HG02588 (cell line): ENCODE data around the gene SMPD3.

Experiments
- ATAC-seq: cut with Tn5 transposase; IDR thresholded peaks from one replicate; pipeline ENCODE4 v1.9.1; 2021; ENCODE audit warnings: mild to moderate bottlenecking, moderate library complexity; ENCODE audit not compliant: unreplicated experiment

Gene SMPD3

DNA sequence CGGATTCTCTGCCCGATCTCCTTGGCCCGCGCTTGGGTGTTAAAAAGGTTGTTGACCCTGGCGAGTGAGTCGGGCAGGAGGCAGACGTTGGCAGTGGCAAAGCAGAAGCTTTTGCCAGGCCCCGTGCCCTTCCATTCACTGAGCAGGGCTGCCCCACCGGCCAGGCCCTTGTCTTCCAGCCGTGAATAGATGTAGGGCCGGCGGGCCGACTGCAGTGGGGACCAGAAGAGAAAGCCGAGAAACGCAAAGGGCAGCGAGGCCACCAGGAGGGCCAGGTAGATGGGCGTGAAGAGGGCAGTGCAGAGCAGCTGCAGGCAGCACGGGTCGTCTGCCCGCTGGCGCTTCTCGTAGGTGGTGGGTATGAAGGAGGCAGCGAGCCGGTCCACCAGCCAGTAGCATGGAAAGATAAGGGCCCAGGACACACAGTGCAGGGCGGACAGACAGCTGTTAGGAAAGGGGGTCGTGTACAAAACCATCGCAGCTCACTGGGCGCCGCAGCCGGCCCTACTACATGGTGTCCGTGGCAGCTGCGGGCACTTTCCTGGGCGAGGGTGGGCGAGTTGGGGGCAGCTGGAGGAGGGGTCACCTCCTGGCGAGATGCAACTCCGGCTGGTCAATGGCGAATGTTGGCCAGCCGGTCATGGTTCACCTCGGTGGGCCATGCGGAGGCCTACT is 76.5 kb downstream of the SMPD3 start:
- no peak for ATAC-seq

DNA sequence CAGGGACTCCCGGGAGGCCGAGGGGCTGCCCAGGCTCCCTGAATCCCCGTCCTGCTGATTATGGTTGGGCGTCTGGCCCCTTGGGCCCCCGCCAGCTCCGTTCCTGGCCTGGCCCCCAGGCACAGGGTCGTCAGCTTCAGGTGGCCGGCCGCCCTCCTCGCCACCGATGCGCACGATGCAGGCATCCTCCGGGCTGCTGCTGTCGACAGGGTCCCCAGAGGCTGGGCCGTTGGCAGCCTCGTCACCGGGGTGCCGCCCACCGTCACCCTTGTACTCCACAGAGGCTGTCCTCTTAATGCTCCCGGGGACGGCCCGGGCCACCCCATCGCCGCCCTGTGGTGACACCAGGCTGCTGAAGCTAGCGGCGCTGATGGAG is 77.0 kb downstream of the SMPD3 start:
- ATAC-seq: no peak

DNA sequence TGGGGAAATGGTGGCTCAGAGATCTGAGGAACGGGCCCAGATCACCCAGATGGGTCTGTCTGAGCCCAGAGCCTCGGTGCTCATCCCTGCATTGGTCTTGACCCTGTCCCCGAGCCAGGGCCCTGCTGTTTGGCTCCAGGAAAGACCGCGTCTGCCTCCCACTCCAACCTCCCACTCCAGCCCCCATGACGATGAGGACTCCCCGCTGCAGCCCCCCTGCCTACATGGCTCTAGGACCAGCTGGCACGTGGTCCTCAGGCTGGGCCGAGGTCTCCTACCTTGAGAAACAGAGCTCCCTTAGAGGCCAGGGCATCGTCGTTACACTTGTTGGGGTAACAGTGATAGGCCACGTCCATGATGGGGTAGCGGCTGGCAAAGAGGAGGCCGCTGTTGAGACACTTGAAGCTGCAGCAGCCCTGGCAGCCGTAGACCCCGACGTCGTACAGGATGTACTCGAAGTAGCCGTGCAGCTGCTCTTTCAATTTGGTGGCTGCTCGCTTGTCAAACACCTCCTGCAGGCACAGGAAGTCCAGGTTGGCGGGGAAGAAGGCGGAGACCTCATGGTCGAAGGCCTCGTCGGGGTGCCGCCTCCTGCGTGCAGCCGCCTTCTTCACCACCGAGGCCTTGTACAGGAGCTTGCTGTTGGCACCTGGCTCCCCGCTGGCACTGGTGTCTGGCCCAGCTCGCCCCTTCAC is 77.6 kb downstream of the SMPD3 start:
- no peak for ATAC-seq

DNA sequence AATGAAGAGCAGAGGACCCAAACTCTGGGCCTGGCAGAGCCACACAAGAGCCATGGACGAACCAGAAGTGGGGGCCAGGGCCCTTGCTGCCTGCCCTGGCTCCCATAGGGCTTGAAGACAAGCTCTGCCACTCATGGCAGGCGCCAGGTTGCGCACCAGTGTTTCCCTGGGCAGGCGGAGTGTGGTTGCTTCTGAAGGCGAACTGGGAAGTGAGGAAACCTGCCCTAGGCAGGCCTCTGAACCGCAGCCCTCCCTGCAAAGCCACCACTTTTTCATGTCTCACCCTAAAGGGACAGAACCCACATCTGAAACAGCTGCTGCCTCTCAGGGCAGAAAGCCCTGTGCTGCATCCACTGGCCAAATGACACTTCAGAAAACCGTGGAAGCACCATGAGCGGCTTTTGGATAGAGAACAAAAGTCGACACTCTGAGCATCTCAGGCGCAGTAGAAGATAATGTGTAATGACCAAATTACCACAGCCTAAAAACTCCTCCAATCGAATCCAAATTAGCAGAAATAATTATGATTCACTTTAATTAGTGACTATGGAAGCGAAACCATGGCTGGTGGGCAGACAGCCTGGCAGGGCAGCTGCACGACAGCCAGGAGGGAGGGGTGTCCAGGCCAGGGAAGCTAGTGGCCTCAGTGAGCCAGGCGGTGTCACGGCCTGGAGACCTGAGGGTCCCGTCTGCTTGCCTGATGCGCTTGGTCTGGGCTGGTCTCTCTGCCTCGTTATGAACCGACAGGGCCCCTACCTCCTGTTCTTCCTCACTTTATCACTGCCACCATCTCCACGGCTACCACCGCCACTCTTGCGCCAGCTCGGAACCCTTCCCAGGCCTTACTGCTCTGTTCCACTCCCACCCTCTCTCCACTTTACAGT is 78.4 kb downstream of the SMPD3 start:
- ATAC-seq: peak; percentile 46

DNA sequence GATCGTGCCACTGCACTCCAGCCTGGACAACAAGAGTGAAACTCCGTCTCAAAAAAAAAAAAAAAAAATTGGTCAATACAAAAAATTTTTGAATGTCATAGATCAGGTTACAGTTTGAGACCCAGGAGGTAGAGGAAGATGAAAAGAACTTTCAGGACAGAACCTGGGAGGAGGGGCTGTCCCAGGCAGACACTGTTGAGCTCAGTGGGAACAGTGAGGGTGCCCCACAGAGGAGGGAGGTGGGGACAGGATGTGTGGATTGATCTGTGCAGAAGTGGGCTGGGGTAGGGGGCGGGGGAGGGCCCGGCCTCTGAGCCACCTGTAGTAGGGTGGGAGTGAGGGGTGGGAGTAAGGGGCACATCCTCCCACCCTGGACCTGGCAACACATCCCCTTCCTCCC is 79.1 kb downstream of the SMPD3 start:
- ATAC-seq: no peak

DNA sequence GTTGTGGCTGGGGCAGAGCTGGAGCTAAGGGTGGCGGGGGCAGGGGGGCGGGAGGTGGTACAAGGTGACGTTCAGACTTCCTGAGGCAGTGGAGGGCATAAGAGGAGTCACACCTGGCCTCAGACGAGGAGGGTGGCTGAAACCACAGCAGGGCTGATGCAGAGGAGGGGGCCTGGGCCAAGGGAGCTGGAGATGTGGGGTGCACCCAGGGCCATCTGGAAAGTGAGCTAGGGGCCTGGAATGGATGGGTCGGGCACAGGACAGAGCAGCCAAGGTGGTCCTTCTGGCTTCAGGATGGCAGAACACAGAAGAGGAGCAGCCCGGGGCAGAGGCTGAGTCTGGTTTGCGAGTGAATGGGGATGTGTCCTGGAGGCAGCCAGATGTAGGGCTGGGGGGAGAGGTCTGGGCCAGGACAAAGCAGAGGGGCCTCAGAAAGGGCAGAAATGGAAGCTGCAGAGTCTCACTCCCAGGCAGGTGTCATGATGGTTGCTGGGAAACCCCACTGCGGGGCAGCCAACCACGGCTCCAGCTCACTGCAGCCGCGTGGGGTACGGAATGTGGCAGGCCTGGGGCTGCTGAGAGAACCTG is 79.9 kb downstream of the SMPD3 start:
- ATAC-seq: no peak

DNA sequence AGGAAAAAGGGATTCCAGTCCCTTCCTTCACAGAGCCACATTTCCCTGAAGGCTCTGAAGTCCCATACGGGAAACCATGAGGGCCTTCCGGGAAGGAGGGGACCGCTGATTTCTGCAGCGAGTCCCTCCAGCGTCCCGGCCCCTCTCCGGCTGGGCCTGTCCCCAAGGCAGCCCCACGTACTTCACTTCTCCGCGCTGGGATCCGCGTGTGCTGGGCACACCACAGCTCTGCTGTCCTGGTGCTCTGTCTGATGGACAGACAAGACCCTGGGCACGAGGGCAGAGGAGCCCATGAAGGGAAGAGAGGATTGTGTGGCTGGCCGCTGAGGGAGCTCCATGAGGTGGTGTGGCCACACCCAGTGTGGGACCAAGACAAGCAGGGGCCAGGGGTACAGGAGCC is 80.4 kb downstream of the SMPD3 start:
- no peak for ATAC-seq

DNA sequence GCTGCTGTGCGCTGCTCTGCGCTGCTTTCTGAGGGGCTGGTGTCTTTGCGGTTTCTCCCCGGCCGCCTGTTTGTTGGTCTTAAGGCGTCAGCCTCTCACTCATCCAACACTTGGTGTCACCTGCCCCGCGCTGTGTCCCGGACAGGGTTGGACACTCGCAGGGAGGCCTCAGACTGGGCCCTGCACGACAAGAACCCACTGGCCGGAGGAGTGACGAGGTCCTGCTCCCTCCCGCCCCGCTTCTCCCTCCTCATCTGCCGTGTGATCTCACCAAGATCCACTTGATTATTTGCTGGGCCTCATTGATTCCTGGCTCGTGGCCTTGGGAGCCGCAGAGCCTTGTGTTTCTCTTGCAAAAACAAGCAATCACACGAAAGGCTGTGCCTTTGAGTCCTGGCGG is 80.9 kb downstream of the SMPD3 start:
- ATAC-seq: no peak

DNA sequence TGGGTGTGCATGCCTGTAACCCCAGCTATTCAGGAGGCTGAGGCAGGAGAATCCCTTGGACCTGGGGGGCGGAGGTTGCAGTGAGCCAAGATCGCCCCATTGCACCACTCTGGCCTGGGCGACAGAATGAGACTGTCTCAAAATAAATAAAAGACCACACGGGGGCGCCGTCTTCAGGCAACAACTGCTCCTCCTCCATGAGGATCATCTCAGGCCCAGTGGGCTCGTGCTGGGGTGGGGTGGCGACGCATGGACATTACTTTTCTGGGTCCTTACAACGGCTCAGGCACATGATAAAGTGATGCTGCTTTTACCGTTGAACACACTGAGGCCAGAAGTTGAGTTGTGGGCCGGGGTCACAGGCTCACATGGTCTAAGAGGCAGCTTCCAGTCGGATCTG is 81.3 kb downstream of the SMPD3 start:
- ATAC-seq: no peak

DNA sequence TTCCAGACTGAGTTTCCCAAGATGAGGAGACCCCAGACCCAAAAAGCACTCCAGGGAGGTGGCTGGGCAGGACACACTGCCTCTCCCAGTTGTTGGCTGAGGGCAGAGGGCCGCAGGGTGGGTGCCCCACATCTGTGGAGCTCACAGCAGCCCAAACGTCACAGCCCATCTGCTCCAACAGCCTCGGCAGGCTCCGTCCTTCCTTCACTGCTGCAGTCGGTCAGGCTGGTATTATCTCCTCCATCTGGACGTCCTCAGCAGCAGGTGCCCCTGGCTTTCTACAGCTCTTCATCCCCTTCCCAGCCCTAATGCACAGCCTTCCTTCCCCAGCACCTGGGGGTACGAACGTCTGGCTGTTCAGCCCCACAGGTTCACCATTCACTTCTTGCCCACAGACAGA is 82.2 kb downstream of the SMPD3 start:
- ATAC-seq: no peak

DNA sequence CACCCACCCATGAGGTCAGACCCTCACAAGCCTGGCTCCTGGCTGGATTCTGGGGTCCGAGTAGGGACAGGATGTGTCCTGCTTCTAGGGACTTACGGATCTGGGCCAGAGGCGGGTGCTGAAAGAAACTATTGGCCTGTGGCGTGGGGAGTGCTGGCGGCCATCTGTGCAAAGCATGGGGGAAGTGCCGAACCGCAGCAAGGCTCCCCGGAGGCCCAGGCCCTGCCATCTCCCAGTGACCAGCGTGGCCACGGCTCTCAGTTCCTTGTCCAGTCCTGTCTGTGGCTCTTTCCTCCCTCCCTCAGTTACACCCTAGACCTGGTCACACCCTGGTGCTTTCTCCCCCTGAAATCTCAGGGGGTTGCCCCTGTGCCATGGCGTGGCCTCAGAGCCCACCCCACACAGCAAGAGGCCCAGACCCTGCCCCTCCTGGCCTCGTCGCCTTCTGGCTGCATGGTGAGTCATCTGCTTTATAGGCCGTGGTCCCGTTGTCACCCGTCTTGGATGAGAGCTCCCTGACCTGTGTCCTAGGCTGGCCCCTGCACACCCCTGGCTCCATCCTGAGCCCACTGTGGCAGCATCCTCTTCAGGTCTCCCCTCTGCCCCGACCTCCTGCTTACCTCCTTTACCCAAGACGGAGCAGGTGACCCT is 83.0 kb downstream of the SMPD3 start:
- no peak for ATAC-seq

DNA sequence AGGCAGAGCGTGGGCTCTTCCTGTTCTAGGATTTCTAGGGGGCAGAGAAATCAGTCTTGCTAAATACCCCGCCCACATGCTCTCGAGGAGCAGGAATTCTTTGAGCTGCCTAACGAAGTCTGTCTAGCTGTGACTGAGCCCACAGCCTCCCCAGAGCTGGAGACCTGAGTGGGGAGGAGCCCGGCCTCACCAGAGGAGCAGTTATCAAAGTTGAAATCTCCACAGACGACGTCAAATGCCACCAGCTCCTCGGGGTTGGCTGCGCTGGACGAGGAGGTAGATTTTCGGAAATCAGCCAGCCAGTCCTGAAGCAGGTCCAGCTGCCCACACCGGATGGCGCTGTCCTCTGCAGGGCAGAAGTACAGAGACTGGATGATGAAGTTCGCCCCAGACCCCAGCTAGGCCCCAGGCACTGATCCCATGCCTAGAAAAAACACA is 83.7 kb downstream of the SMPD3 start:
- ATAC-seq: no peak

DNA sequence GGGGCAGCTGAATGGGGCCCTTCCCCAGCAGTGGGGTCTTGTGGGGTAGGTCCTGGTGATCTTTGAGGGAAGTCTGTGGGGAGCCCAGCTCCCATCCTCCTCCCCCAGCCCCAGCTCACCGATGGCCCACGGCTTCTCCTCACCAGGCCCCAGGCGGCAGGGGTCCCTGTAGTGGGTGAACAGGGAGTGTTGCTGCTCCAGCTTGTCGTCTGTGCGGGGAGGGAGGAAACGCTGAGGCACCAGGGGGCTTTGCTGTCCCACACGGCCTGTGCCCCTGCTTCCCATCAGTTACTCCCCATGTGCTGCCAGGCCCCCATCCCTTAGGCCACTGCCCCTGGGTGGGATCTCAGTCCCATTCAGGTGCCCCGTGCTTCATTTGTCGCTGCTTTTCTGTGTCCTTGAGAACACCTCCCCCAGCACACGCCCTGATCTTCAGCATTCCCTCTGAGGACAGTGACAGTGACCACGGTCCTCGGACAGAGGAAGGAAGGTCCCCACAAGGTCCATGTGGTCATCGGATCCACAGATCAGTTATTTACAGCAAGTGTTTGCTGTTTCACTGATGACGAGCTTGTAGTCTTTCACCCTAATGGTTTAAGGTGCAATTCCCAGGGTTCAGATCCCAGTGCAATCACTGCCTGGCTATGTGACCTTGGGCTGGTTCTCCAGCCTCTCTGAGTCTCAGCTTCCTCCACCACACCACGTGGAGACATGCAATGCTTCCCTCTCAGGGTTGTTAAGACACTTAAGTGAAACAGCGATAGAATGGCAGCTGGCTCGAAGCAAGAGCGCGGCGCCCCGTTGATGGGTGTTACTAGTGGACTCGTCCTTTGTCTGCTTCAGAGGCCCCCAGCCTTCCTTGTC is 84.4 kb downstream of the SMPD3 start:
- no peak for ATAC-seq

DNA sequence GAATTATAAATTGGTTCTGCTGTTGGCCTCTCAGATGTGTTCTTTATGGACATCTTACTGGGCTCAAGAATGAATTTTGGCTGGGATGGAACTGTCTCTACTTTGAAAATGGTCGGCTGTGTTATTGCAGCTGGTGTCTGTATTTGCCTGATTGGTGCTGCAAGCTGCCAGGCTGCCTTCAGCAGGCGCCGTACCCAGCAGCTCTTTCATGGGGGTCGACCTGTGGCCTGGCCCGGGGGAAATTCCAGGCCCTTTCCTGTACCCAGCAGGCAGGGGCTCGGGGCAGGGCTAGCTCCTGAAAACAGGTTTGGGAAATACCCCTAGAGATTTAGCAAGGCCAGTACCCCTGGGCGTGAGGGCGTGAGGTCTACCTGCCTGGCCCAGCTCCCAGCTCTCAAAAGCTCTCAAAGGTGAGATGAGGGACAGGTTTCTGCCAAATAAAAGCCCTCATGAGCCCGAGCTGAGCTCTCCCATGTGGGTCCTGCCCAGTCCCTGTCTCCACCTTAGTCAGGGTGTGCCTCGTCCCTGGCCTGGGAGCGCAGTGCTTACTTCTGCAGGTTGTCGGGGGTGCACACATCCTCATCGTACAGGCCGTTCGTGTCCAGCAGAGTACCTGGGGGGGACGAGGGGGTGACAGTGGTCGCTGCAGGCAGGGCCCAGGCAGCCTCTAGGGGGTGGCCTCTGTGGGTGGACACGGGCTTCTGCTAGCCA is 85.2 kb downstream of the SMPD3 start:
- ATAC-seq: no peak

DNA sequence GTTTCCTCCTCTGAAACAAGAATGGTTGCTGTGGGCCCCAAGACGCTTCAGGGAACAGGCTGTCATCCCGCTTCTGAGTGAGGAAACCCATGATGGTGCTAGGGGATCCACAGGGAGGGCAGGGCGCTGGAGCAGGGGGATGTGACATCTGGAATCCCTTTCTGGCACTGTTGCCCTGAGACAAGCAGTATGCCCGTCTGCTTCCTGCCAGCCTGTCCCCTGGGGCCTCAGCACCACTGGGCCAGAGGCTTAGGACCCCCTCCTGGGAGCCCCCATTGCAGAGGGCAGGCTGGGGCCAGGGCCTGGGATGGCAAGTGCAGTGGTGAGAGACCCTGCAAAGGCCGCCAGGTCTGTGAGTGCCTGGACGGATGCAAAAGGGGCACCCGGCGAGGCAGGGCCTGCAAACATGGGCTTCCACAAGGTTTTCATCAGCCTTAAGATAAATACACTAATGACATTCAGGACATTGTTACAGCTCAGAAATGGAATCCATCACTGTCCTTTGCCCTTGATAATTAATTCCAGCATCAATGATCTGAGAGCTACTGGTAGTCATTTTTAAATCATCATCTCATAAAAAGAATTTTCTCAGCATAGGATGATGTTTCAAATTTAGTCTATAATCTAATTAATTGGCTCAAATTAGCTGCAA is 85.9 kb downstream of the SMPD3 start:
- ATAC-seq: no peak

DNA sequence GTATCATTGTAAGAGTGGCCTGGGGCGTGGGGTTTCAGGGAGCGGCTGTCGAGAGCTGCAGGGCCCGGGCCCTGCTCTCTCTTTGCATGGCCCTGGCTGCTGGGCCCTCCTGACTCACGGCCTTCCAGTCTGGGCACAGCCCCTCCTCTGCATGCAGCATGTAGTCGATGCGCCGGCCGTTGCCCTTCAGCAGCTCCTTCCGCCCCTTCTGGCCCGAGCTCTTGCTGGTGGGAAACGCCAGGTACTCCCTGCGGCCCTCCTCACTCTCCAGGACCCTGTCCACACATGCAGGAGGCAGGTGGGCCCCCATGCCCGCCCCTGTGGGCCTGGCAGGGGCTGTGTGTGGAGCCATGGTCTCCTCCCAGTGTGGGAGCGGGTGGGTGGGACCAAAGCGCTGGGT is 86.8 kb downstream of the SMPD3 start:
- ATAC-seq: no peak

DNA sequence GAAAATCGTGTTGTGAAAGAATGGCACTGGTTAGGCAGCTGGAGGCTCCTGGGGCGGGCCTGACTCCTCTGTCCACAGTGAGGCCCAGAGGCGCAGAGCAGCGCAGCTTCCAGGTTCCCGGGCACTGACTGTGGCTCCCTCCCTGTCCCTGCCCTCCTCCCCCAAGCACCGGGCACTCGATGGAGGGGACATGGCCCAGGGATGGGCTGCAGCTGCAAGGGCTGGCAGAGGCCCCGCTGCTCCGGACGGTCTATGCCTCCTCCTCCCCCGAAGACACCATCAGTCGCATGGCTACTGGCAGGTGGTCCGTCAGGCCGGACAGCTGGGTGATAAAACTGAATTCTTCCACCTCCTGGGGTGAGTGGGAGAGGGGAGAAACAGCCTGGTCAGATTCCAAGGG is 87.4 kb downstream of the SMPD3 start:
- ATAC-seq: no peak

DNA sequence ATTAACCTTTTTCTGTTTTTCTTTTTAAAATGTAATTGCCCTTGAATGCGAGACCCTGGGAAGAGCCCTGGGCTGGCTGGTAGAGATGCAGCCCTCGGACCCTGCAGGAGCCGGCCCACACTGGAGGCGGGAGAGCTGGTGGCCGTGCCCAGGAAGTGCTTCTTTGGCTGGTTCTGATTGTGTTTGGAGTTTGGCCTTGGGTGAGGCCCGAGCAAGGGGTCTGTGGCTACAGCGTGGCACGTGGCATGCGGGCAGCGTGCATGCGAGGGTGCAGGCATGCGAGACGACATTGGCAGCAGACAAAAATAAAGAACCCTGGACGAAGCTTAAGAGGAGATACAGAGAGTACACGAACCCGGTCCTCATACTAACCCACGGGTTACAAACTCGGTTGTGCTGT is 87.8 kb downstream of the SMPD3 start:
- ATAC-seq: no peak
